ENCODE measurements around the gene MINDY4.

The MINDY4 gene

DNA sequence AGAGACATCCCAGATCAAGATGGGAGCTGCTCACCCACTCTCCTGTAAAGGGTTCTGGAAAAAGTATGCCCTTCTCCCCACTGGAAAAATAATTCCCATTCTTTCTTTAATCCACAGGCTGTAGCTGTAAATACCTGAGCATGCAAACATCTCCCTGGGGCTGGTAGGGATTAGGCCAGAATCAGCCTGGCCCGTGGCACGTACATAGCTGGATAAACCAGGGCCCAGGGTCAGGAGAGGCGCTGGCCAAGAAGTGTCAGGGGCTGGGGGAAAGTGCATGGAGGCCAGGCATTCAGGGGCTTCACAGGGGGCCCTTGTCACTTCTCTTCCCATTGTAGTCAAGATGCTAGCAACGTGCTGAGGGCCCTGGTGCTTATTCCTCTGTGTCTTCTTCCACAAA, 109.7 kb downstream of the MINDY4 start:
- TF ChIP-seq, protein P1, sequence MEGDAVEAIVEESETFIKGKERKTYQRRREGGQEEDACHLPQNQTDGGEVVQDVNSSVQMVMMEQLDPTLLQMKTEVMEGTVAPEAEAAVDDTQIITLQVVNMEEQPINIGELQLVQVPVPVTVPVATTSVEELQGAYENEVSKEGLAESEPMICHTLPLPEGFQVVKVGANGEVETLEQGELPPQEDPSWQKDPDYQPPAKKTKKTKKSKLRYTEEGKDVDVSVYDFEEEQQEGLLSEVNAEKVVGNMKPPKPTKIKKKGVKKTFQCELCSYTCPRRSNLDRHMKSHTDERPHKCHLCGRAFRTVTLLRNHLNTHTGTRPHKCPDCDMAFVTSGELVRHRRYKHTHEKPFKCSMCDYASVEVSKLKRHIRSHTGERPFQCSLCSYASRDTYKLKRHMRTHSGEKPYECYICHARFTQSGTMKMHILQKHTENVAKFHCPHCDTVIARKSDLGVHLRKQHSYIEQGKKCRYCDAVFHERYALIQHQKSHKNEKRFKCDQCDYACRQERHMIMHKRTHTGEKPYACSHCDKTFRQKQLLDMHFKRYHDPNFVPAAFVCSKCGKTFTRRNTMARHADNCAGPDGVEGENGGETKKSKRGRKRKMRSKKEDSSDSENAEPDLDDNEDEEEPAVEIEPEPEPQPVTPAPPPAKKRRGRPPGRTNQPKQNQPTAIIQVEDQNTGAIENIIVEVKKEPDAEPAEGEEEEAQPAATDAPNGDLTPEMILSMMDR (IDR thresholded peaks at IDR 0.05; ENCODE audit: control extremely low read depth, extremely low read depth, low read depth, missing control alignments): no peak
- no peak for DNase-seq (ENCODE audit: extremely low spot score)
- CTCF ChIA-PET: interaction anchor here (0.9 kb wide), 1 partner anchor 242 kb away, joined by 3 read pairs; no protein-coding TSS in a partner anchor
- POLR2A ChIA-PET: no interaction called here

DNA sequence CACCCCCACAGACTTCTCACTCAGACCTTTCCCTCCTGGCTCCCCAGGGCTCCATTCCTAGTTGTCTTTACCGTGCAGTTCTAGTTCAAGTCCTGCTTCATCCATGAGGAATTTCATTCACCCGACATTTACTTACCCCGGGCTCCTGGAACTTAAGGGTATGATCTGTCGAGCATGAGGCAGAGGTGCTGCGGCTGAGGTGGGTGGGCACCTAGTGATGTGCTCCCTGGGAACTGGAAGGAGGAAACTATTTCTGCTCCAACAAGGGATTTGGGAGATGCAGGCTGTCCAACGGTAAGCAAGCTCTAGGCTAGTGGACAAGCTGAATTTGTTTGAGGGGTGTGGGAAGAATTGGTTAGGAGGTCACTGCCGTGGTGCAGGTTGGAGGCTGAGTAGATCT, 110.2 kb downstream of the MINDY4 start:
- ChIA-PET CTCF (interaction anchor here (0.9 kb wide), 1 partner anchor 241 kb away, joined by 3 read pairs; no protein-coding TSS in a partner anchor), POLR2A (no interaction called here)
- no peak for DNase-seq (ENCODE audit: extremely low spot score)
- TF ChIP-seq, protein P1 (IDR thresholded peaks at IDR 0.05; ENCODE audit: control extremely low read depth, extremely low read depth, low read depth, missing control alignments): no peak

DNA sequence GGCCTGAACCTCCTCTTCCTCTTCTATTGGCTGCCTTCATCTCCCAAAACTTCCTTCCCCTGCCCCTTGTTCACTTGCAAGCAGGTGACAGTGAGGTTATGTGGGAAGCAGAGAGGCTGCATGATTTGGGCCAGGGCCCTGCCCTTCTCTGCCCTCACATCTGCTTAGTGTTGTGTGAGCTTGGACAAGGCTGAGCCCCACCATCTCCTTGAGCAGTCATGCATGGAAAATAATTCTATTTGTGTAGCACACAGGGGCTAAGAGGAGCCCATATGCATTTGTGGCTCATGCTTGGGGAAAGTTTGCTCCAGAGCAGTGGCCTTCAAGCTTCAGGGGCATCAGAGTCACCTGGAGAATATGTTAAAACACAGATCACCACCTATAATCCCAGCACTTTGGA, 113.7 kb downstream of the MINDY4 start:
- ChIA-PET CTCF (no interaction called here), POLR2A (no interaction called here)
- no peak for DNase-seq (ENCODE audit: extremely low spot score)
- TF ChIP-seq, protein P1 (IDR thresholded peaks at IDR 0.05; ENCODE audit: control extremely low read depth, extremely low read depth, low read depth, missing control alignments): no peak

DNA sequence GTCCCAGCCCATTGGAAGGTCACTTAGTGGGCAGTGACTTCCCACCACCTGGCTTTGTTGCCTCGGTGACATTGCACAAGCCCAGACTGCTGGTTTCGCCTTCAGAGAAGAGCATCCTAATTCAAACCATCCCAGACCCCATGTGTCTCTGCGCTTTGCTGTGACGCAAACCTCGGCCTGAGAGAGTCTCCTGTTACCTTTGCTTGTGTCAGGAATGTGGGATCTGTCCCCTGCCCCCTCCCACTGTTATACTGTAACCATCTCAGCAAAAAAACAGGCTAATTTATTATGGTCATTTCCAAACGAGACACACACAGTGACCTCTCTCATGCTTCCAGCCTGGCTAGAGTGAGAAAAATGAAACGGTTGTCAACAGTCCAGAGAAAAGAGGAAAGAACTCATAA, 115.4 kb downstream of the MINDY4 start:
- TF ChIP-seq, protein P1 (IDR thresholded peaks at IDR 0.05; ENCODE audit: control extremely low read depth, extremely low read depth, low read depth, missing control alignments): no peak
- ChIA-PET POLR2A (no interaction called here), CTCF (no interaction called here)
- no peak for DNase-seq (ENCODE audit: extremely low spot score)

DNA sequence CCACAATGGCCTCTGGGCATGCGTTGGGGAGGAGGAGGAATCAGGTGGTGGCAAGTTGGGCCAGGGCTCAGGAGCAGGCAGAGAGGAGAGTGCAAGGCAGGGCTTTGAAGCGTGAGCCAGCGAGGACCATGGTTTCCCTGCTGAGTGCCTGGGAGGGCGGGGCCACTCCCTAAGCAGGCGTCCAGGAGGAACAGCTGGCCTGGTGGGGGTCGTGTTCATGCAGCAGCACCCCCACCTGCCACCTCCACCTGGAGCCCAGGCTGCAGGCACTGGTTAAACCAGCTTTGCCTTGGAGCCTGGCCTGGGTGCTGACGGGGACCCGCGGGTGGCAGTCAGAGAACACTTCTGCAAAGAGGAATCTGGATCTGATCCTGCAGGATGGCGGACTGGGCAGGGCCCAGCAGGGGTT, 116.3 kb downstream of the MINDY4 start:
- TF ChIP-seq, protein P1 (IDR thresholded peaks at IDR 0.05; ENCODE audit: control extremely low read depth, extremely low read depth, low read depth, missing control alignments): no peak
- DNase-seq (ENCODE audit: extremely low spot score): no peak
- POLR2A ChIA-PET: no interaction called here
- CTCF ChIA-PET: no interaction called here

DNA sequence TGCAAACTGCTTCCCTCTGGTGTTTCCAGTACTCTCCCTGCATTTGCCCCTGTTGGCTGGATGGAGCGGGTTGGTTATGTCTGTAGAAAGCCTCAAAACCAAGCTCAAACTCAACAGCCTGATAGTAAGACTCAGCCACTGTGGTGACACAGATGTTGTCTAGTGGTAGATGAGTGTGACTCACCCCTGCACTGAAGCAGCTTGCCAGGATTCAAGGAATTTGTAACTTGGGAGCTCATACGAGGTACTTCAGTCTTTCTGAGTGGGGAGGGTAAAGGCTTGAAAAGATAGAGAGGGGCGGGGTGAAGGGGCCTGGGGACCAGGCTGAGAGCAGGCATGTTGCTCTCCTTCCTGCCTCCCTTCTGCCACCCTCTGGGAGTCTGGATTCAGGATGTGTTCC, 117.5 kb downstream of the MINDY4 start:
- POLR2A ChIA-PET: no interaction called here
- no peak for DNase-seq (ENCODE audit: extremely low spot score)

More for the DNA sequence above, 117.5 kb downstream of the MINDY4 start:
- TF ChIP-seq, protein P1 (IDR thresholded peaks at IDR 0.05; ENCODE audit: control extremely low read depth, extremely low read depth, low read depth, missing control alignments): no peak
- CTCF ChIA-PET: no interaction called here
